Measurements from ENCODE around the gene SETD2.

DNA sequence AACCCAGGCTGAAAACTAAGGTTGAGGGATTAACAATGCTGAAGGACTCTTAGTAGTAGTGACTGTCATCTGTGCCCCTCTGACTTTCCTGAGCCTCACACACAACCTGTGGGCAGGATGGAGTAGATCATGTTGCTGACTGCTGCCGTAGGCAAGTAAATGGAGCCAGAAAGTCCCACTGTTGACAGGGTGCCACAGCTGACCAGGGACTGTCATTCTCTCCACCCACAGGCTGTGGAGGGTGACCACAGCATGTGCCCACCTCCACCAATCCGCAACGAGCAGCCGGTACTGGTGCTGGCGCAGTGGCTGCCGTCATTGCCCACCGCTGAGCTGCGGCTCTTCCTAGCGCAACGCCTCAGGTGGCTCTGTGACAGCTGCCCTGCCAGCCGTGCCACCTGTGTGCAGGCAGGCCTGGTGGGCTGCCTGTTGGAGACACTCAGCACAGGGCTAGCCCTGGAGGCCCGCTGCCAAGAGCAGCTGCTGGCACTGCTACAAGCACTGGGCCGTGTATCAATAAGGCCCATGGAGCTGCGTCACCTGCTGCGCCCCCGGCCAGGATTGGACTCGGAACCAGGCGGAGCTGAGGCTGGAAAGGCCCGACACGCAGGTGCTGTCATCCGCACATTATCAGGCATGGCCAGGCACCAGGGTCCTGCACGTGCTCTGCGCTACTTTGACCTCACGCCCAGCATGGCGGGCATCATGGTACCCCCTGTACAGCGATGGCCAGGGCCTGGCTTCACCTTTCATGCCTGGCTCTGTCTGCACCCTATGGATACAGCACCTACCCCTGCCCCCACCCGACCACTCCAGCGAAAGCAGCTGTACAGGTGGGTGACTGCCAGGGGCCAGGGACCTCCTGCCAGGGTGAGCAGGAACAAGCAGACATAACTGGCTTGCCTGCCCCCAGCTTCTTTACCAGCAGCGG lies 168.8 kb downstream of the SETD2 start:
- no peak for TF ChIP-seq POLR2A (IDR thresholded peaks at IDR 0.05)
- TF ChIP-seq, protein P1, sequence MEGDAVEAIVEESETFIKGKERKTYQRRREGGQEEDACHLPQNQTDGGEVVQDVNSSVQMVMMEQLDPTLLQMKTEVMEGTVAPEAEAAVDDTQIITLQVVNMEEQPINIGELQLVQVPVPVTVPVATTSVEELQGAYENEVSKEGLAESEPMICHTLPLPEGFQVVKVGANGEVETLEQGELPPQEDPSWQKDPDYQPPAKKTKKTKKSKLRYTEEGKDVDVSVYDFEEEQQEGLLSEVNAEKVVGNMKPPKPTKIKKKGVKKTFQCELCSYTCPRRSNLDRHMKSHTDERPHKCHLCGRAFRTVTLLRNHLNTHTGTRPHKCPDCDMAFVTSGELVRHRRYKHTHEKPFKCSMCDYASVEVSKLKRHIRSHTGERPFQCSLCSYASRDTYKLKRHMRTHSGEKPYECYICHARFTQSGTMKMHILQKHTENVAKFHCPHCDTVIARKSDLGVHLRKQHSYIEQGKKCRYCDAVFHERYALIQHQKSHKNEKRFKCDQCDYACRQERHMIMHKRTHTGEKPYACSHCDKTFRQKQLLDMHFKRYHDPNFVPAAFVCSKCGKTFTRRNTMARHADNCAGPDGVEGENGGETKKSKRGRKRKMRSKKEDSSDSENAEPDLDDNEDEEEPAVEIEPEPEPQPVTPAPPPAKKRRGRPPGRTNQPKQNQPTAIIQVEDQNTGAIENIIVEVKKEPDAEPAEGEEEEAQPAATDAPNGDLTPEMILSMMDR (IDR thresholded peaks at IDR 0.05): no peak

All from lower leg skin (tissue), 3 donors.